Fibroblast of skin of right quadriceps (primary cell): Measurements from ENCODE around the gene KCNJ10.

ENCODE experiments used
- DNase-seq: peaks from one replicate; pipeline ENCODE4 v3.0.0-alpha.2; 2013

Gene KCNJ10

GRCh38 chr1:160098852-160099561 is 29.0 kb upstream of the KCNJ10 start:
- DNase-seq, result peak; percentile 91

GRCh38 chr1:160097911-160098851 is 28.2 kb upstream of the KCNJ10 start, which contains the start of gene IGSF8:
IGSF8 (minus strand) TSS chr1:160098619; CDS start chr1:160098472, 147 bp downstream.
- peak; percentile 73 for DNase-seq

GRCh38 chr1:160097151-160097910 is 27.4 kb upstream of the KCNJ10 start:
- DNase-seq, result no peak

GRCh38 chr1:160096274-160097116 is 26.5 kb upstream of the KCNJ10 start:
- no peak for DNase-seq

- no peak for DNase-seq
These were observed 25.6 kb upstream of the KCNJ10 start for GRCh38 chr1:160095382-160096105.

- DNase-seq, result no peak
These were observed 24.8 kb upstream of the KCNJ10 start for GRCh38 chr1:160094806-160095205.

- no peak for DNase-seq
These were observed 24.3 kb upstream of the KCNJ10 start for GRCh38 chr1:160094291-160094625.

GRCh38 chr1:160093624-160094290 is 23.8 kb upstream of the KCNJ10 start:
- DNase-seq, result no peak

- no peak for DNase-seq
These were observed 23.1 kb upstream of the KCNJ10 start for GRCh38 chr1:160093069-160093395.

GRCh38 chr1:160092366-160093068 is 22.6 kb upstream of the KCNJ10 start:
- no peak for DNase-seq

GRCh38 chr1:160091666-160092223 is 21.8 kb upstream of the KCNJ10 start:
- no peak for DNase-seq

- no peak for DNase-seq
These were observed 20.8 kb upstream of the KCNJ10 start for GRCh38 chr1:160090760-160091159.

GRCh38 chr1:160089883-160090282 is 19.9 kb upstream of the KCNJ10 start:
- DNase-seq, result no peak

- DNase-seq, result no peak
These were observed 17.2 kb upstream of the KCNJ10 start for GRCh38 chr1:160087118-160087662.

- no peak for DNase-seq
These were observed 16.5 kb upstream of the KCNJ10 start for GRCh38 chr1:160086456-160086892.

GRCh38 chr1:160085686-160086455 is 15.9 kb upstream of the KCNJ10 start:
- peak; percentile 62 for DNase-seq

GRCh38 chr1:160084771-160085321 is 14.9 kb upstream of the KCNJ10 start:
- DNase-seq, result no peak

- DNase-seq, result no peak
These were observed 14.2 kb upstream of the KCNJ10 start for GRCh38 chr1:160083968-160084770.
